Activated CD4-positive, alpha-beta T cell treated with anti-CD3 and anti-CD28 coated beads for 4 hours (primary cell): ENCODE measurements around the gene JSRP1.
"Not testable (repeated sequence)": the region's sequence is repeated elsewhere in the genome, so short reads cannot be mapped to it uniquely, and the experiment has no call there.

ENCODE experiments used
- DNase-seq, 2 donors: peaks; one replicate each; pipeline ENCODE4 v3.0.0-alpha.2; 2020

JSRP1 gene

GRCh38 chr19:2282062-2282861 lies 26.0 kb upstream of the JSRP1 start, which contains the start of gene PEAK3:
PEAK3 (minus strand) TSS chr19:2282175; CDS start chr19:2280931, 1,244 bp downstream.
- DNase-seq: no peak

DNA sequence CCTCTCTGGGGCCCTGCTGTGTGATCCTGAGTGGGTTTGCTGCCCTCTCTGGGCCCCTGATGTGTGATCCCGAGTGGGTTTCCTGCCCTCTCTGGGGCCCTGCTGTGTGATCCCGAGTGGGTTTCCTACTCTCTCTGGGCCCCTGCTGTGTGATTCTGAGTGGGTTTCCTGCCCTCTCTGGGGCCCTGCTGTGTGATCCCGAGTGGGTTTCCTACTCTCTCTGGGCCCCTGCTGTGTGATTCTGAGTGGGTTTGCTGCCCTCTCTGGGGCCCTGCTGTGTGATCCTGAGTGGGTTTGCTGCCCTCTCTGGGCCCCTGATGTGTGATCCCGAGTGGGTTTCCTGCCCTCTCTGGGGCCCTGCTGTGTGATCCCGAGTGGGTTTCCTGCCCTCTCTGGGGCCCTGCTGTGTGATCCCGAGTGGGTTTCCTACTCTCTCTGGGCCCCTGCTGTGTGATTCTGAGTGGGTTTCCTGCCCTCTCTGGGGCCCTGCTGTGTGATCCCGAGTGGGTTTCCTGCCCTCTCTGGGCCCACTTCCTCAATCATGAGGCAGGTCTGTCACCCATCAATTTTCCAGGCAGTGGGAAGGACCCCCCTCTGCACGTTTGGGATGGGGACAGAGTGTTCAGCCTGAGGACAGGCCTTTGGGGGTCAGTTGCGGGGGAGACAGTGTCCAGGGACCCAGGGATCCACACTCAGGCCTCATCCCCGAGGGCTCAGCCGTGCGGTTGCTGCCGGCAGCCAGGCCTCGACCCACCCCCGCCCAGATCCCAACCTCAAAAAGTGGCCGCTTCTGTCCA lies 25.2 kb upstream of the JSRP1 start:
- DNase-seq: not testable (repeated sequence)

- no peak for DNase-seq
These were observed 24.5 kb upstream of the JSRP1 start for GRCh38 chr19:2280633-2281264.

- no peak for DNase-seq
These were observed 22.4 kb upstream of the JSRP1 start for GRCh38 chr19:2278459-2279158.

DNA sequence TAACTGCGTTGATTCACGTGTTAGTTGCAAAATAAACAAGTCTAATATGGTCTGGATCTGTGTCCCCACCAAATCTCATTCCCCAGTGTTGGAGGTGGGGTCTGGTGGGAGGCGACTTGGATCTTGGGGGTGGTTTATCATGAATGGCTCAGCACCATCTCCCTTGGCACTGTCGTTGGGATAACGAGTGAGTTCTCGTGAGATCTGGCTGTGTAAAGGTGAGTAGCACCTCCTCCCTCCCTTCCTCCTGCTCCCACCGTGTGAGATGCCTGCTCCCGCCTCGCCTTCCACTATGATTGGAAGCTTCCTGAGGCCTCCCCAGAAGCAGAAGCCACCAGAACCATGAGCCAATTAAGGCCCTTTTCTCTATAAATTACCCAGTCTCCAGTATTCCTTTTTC lies 20.9 kb upstream of the JSRP1 start:
- DNase-seq: no peak

GRCh38 chr19:2276429-2276986 lies 20.3 kb upstream of the JSRP1 start:
- no peak for DNase-seq

DNA sequence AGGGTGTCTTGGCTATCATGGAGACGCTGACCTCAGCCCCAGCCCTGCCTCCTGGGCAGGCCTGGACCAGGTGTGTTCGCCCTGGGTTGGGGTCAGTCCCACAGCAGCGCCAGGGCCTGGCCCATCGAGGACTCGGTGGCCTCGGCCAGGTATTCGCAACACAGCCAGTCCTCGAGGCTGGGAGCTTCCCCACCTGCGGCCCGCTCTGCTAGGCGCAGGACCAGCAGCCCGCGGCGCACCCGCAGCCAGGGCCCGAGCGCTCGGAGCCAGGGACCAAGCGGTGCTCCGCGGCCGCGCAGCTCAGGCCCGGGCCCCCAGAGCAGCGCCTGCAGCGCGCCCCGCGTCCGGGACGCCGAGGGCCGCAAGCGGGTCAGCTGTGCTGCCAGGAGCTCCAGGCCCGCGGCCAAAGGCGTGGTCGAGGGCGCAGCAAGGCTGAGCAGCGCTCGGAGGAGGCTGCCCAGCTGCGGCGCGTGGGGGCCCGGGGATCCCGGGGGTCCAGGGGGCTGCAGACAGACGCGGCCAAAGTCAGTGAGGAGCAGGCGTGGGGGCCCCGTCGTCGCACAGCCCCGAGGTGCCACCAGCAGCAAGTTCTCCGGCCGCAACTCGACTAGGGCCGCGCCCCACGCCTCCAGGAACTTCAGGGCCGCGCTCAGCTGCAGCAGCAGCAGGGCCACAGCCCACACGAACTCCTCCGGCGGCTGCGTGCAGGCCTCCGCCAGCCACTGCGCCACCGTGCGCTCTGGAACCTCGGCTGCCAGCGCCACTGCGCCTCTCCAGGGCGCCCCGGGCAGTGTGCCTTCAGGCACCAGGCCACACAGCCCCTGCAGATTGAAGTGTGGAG lies 19.6 kb upstream of the JSRP1 start:
- no peak for DNase-seq

- peak in 1 of 2 donors; percentile 48 for DNase-seq
These were observed 18.8 kb upstream of the JSRP1 start for GRCh38 chr19:2274931-2275535.

GRCh38 chr19:2274185-2274711 lies 18.0 kb upstream of the JSRP1 start:
- DNase-seq: no peak

DNA sequence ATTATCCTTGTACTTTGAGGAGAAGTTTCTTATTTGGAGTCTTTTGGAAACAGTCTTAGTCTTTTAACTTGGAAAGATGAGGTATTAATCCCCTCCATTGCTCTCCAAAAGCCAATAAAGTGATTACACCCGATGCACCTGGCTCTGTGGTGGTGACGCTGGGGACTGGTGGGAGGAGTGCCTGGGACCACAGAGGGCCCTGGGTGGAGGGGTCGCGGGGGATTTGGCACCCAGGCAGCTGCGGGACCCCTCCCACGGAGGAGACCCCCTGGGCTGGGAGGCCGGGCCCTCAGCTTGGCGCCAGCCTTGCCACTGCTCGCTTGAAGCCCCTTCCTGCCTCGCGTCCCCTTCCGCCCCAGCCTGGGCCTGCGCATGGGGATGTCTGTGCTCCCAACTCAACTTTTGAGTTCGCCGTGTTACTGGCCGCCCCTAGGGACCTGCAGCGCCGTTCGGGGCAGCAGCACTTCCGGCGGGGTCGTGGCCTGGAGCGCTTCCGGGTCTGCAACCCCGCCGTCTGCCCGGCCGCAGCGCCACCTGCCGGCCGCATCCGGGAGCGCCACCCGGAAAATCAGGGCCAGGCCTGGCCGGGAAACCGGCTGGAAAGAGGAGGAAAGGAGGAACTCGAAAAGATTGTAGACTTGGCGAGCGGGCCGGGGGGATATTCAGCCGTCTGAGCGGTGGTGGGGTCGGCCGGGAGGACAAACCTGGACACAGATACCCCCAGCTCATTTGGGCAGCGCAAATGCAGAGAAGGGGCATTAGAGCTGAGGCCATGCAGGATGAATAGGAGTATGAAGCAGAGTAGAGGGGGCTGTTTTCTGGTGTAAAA lies 17.4 kb upstream of the JSRP1 start:
- peak; percentile 66 to 67 for DNase-seq

DNA sequence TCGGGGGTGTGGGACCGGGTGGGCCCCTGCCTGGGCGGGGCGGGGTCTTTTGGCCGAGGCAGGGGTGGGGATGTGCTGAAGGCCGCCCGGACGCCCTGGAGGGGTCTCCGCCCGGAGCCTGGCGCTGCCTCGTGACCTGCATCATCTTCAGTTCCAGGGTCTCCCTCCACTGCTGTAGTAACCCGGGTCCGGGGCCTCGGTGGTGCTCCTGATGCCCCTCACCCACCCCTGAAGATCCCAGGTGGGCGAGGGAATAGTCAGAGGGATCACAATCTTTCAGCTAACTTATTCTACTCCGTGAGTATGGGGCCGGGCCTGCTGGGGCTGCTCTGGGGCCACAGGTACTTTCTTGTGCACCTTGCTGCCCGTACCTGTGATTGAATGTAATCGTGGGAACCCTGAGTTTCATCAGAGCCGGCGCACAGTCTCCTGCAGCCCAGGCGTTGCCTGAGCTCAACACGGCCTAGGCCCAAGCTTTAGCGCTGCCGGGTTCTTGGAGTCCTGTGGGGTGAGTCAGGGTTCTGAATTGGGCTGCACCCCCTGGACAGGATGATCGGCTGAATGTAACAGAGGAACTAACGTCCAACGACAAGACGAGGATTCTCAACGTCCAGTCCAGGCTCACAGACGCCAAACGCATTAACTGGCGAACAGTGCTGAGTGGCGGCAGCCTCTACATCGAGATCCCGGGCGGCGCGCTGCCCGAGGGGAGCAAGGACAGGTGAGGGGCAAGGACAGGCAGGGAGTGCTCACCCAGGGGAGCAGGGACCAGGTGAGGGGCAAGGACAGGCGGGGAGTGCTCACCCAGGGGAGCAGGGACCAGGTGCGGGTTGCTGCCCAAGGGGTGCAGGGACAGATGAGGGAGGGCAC lies 15.3 kb upstream of the JSRP1 start:
- no peak for DNase-seq

- peak; percentile 71 to 76 for DNase-seq
These were observed 14.4 kb upstream of the JSRP1 start for GRCh38 chr19:2270423-2271233.

DNA sequence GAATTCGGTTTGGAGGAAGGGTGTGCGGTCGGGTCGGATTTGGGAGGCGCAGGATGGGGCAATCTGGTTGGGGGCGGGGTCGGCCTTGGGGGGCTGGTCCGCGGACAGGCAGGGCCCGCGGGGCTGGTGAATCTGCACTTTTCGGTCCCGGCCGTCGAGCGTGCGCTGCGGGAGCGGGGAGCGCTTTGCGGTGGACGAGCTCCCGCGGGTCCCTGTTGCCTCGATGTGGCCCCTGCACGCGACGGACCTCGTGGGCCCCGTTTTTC lies 13.9 kb upstream of the JSRP1 start:
- DNase-seq: peak in 1 of 2 donors; percentile 51

DNA sequence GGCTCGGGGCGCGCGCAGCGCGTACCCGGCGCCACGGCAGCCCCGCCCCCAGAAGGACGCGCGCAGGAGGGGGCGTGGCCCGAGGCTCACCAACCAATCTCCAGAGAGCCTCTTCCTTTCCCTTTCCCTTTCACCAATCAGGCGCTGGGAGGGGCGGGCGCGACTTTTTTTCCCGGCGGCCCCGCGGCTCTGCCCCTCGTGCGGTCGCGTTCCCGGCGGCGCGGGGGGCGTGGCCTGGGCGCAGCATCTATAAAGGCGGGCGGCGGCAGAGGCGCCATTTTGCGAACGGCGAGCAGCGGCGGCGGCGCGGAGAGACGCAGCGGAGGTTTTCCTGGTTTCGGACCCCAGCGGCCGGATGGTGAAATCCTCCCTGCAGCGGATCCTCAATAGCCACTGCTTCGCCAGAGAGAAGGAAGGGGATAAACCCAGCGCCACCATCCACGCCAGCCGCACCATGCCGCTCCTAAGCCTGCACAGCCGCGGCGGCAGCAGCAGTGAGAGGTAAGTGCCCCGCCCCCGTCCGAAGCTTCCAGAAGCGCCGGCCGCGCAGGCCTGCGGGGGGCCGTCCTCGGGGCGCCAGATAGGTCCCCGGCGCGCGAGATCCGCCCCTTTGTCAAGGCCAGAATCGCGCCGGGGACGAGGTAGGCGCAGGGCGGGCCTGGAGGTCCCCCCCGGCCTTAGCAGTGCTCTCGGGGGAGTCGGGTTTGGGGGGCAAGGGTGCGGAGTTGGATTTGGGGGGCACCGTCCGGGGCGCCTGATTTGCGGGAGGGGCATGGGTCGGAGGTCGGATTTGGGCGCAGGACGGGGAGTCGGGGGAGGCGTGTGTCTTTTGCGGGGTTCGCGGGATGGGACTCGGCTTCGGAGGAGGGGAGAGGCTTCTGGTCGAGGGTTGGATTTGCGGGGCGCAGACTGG lies 13.3 kb upstream of the JSRP1 start:
- peak; percentile 97 to 98 for DNase-seq

DNA sequence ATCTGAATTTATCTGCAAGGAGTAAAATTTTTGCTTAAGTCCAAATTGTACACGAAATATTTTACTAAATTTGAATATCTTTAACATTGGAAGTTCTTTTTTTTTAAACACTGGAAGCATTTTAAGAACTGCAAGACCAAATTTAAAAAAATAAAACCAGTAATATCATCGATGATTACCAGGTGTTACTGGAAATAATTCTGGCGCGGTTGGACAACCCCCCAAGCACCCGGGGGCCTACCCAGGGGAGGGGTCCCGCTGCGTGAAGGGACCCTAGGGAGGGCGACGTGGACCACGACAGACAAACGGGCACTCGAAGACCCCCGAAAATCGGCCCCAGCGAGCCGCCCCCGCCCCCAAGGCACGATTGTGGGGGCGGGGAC lies 12.6 kb upstream of the JSRP1 start:
- DNase-seq: no peak

DNA sequence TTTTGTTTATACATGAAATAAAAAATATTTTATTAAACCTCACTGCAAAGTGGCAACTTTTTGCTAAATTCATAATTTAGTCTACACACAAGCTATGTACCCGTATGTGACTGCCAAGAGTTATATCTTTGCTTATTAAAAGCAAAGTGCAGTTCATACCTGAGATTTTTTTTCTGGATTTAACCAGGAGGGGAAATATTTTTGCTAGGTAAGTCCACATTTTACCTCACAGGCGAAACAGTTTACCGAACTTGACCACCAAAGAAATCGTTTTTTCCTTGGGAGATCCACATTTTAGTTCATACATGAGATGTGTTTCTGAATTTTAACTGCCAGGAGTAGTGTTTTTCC lies 12.2 kb upstream of the JSRP1 start:
- DNase-seq: no peak
